Fibroblast of mammary gland (primary cell): ENCODE results near the gene PPP2R2B.

Experiments used
- DNase-seq: peaks from one replicate; pipeline ENCODE4 v3.0.0-alpha.2; 2010; ENCODE audit warnings: low read depth
- H3K4me3 ChIP-seq: 2 replicates; pipeline ENCODE4 v1.5.1; 2011; ENCODE audit warnings: low read depth, mild to moderate bottlenecking, low read length, moderate library complexity; ENCODE audit not compliant: control insufficient read depth
- TF ChIP-seq, protein P1 (sequence below): conservative IDR thresholded peaks from 2 replicates; pipeline ENCODE4 v1.5.1; 2011; ENCODE audit warnings: low read depth, low read length, inconsistent platforms; ENCODE audit not compliant: control insufficient read depth, insufficient read depth

Gene PPP2R2B

GRCh38 chr5:146772881-146773466 lies 105.6 kb downstream of the PPP2R2B start:
- no peak overlapping the region for H3K4me3 ChIP-seq
- no peak for DNase-seq
- TF ChIP-seq, protein P1, sequence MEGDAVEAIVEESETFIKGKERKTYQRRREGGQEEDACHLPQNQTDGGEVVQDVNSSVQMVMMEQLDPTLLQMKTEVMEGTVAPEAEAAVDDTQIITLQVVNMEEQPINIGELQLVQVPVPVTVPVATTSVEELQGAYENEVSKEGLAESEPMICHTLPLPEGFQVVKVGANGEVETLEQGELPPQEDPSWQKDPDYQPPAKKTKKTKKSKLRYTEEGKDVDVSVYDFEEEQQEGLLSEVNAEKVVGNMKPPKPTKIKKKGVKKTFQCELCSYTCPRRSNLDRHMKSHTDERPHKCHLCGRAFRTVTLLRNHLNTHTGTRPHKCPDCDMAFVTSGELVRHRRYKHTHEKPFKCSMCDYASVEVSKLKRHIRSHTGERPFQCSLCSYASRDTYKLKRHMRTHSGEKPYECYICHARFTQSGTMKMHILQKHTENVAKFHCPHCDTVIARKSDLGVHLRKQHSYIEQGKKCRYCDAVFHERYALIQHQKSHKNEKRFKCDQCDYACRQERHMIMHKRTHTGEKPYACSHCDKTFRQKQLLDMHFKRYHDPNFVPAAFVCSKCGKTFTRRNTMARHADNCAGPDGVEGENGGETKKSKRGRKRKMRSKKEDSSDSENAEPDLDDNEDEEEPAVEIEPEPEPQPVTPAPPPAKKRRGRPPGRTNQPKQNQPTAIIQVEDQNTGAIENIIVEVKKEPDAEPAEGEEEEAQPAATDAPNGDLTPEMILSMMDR = no peak

GRCh38 chr5:146770980-146771379 lies 107.6 kb downstream of the PPP2R2B start:
- TF ChIP-seq, protein P1 = no peak
- H3K4me3 ChIP-seq = no peak overlapping the region
- DNase-seq = no peak

DNA sequence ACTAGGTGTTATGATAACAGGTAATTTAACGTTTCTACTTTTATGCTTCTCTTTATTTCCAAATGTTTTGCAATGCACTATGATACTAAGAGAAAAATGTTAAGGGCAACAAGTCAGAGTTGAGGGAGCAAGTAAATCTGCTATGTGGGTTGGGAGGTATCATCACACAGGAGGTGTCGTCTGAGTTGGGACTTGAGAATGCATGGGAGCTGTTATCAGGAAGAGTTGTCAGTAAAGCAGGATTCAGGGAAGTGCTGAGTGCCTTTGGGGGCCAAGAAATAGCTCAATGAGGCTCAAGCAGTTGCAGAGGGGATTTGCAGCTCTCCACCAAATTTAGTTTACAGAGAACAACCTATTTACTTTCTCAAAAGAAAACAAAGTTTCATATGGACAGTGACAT lies 108.0 kb downstream of the PPP2R2B start:
- TF ChIP-seq, protein P1 = no peak
- no peak for DNase-seq
- no peak overlapping the region for H3K4me3 ChIP-seq

DNA sequence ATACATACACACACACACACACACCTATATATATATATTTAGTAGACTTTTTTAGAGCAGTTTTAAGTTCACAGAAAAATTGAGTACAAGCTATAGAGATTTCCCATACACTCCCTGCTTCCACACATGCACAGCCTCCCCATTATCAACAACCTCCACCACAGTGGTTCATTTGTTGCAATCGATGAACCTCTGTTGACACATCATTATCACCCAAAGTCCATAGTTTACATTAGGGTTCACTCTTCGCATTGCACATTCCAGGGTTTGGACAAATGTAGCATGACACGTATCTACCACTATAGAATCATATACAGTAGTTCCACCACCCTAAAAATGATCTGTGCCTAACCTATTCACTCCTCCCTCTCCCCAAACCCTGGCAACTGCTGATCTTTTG lies 111.0 kb downstream of the PPP2R2B start:
- no peak overlapping the region for H3K4me3 ChIP-seq
- TF ChIP-seq, protein P1 = no peak
- no peak for DNase-seq

DNA sequence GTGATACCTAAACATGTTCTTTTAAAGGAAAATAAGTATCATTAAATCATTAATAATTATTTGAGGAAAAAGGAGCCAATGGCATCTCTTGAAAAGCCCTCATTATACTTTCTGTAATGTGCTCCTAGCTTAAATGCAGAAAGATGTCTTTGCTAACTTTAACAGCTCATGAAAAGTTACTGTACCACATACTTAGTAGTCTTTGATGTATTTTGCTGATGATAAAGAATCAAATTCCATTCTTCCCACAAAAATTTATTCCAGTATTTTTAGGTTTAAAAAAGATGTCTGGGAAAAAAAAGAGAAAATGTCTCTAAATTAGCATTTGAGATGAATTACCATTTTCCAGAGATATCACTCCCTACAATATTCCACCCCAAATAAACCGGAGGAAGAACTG lies 112.5 kb downstream of the PPP2R2B start:
- no peak for DNase-seq
- H3K4me3 ChIP-seq = no peak overlapping the region

GRCh38 chr5:146765089-146765832 lies 113.3 kb downstream of the PPP2R2B start:
- H3K4me3 ChIP-seq = no peak overlapping the region
- TF ChIP-seq, protein P1 = no peak
- DNase-seq = no peak

More for the DNA sequence above, 112.5 kb downstream of the PPP2R2B start:
- TF ChIP-seq, protein P1 = no peak
